ENCODE measurements around the gene C5orf58.
"Not testable (repeated sequence)": the region's sequence is repeated elsewhere in the genome, so short reads cannot be mapped to it uniquely, and the experiment has no call there.

Gene C5orf58

DNA sequence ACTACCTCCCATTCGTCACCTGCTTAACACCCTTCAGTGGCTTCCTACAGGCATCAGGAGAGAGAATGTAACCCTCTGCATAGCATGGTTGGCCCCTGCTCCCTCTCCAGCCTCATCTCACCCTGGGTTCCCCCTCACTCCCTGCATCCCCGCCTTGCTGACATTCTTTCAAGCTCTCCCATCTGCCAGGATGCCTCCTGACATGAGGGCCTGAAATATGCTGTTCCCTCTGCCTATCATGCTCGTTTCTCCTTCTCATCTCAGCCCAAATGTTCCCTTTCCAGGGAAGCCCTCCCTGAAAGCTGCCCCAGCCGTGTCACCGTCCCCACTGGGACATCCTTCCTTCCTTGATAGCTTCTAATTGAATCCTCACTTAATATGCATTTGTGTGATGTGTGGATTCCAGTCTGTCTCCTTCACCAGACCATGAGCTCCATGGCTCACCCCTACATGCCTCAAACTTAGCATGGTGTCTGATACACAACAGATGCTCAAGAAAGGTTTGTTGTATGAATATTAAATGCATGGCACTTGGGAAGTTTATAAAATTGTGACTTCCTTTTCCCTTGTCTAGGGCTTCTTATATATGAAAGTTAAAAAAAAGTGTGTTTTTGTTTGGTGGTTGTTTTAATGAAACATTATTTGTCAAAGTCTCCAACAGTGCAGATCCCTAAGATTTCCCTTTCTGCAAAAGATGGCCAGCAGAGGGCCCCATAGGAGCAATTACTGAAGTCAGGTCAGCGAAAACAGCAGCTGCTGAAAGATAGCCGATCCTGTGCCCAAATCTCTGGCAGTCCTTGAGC lies 7.3 kb upstream of the C5orf58 start:
- Histone ChIP-seq H3K36me3 (ENCODE audit: control insufficient read depth, insufficient read depth, low read length) (no peaks in the 10 kb centered on the region), H3K9me3 (ENCODE audit: control insufficient read depth, insufficient read depth, low read length) (no peaks in the 10 kb centered on the region), H3K4me1 (ENCODE audit: control insufficient read depth, insufficient read depth, low read length) (no peaks in the 10 kb centered on the region), H3K9ac (ENCODE audit: low read depth, low read length) (no peak overlapping the region), H3K27me3 (ENCODE audit: control insufficient read depth, insufficient read depth, low read length) (no peaks in the 10 kb centered on the region), H3K4me3 (ENCODE audit: low read depth, low read length) (no peak overlapping the region)

DNA sequence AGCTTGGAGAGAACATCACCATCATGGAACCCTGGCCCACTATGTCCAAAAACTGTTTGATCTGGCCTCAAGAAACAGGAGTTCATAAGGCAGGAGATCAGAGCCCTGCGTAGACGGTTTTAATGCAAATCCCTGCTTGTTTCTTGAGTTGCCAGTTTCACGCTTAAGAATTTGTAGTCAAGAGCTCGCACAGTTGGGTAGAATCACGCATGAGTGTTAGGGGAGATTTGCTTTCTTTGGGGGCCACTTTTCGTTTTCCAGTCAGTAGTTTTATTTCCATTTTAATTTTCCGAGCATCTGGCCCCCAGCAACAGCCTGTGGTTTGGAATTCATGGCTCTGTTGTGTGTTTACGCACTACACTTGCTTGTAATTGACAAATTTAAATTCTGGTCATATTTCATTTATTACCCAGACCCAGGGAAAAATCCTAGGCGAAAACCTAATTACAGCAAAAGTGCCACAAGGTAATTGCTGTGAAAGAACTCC lies 6.6 kb upstream of the C5orf58 start:
- no peaks in the 10 kb centered on the region for H3K4me1 ChIP-seq (ENCODE audit: control insufficient read depth, insufficient read depth, low read length)
- no peak overlapping the region for H3K9ac ChIP-seq (ENCODE audit: low read depth, low read length)
- H3K4me3 ChIP-seq (ENCODE audit: low read depth, low read length), result no peak overlapping the region
- H3K27me3 ChIP-seq (ENCODE audit: control insufficient read depth, insufficient read depth, low read length), result no peaks in the 10 kb centered on the region
- H3K36me3 ChIP-seq (ENCODE audit: control insufficient read depth, insufficient read depth, low read length), result no peaks in the 10 kb centered on the region
- no peaks in the 10 kb centered on the region for H3K9me3 ChIP-seq (ENCODE audit: control insufficient read depth, insufficient read depth, low read length)

DNA sequence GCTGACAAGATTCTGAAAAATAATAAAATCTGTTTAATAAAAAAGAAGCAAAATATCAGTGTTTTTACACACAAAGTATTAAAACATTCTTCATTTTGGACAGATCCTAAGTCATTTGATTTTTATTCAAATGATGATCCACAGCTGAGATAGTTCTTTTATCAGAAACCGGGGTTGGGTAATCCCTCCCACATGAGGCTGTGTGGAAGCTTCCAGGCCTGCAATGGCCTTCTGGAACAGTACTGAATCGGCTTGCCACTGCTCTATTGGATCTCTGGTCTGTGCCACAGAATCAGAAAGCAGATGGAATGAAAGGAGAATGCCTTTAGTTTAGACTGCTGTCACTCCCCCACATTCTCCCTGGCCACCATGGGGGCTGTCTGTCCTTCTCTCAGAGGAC lies 6.1 kb upstream of the C5orf58 start:
- Histone ChIP-seq H3K9ac (ENCODE audit: low read depth, low read length) (no peak overlapping the region), H3K4me1 (ENCODE audit: control insufficient read depth, insufficient read depth, low read length) (no peaks in the 10 kb centered on the region), H3K4me3 (ENCODE audit: low read depth, low read length) (no peak overlapping the region), H3K36me3 (ENCODE audit: control insufficient read depth, insufficient read depth, low read length) (no peaks in the 10 kb centered on the region), H3K27me3 (ENCODE audit: control insufficient read depth, insufficient read depth, low read length) (no peaks in the 10 kb centered on the region), H3K9me3 (ENCODE audit: control insufficient read depth, insufficient read depth, low read length) (no peaks in the 10 kb centered on the region)

DNA sequence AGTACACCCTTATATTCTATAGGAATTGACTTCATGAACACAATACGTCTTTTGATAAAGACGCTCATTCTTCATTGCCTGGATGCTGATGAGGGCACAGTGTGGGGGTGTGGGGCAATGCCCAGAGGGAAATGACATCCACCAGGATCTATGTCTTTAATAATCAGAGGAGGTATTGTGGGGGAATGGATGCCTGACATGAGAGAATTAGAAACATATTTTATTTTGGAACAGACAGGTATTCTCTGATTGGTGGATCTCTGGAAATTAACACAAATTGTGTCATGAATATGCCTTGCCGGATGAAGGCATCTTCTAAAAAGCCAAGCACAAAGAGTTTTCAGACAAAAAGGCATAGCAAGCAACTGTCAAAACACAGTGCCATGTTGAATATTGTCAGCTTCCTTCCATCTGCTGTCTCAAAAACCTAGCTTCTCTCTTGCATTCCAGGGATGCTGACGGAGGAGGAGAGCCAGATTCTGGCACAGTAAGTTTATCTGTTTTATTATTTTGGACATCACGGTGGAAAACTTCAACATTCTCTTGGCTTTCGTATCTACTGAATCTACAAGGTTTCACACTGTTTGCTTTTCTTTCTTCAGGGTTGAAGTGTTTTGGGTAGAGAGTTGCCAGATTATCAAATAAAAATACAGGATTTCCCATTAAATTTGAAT lies 3.9 kb upstream of the C5orf58 start:
- no peaks in the 10 kb centered on the region for H3K36me3 ChIP-seq (ENCODE audit: control insufficient read depth, insufficient read depth, low read length)
- no peaks in the 10 kb centered on the region for H3K27me3 ChIP-seq (ENCODE audit: control insufficient read depth, insufficient read depth, low read length)
- H3K4me1 ChIP-seq (ENCODE audit: control insufficient read depth, insufficient read depth, low read length), result no peaks in the 10 kb centered on the region
- no peaks in the 10 kb centered on the region for H3K9me3 ChIP-seq (ENCODE audit: control insufficient read depth, insufficient read depth, low read length)
- no peak overlapping the region for H3K9ac ChIP-seq (ENCODE audit: low read depth, low read length)
- H3K4me3 ChIP-seq (ENCODE audit: low read depth, low read length), result no peak overlapping the region

DNA sequence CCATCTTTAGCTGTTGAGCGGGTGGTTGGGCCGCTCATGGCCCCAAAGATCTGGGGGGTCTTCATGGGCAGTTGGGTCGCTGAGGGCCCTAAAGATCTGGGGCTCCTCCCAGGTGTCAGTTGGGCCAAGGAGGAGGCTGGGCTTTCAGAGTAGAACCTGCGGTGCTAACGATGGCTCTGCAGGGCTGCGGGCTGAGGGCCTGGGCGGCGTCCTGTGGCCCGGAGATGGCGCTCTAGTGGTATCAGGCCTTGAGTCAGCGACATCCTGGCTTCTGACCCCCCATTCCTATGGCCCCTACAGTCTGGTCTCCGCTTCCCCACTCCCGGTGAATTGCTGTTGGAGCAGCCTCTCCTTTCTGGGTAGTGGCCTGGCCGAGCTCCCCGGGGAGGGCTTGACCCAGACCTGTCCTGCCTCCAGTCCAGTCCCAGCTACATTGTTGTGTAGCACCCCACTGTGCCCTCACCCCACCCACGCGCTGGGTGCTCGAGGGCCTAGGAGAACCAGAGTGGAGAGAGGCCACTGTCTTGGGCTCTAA lies 640 bp downstream of the C5orf58 start:
- no peaks in the 10 kb centered on the region for H3K27me3 ChIP-seq (ENCODE audit: control insufficient read depth, insufficient read depth, low read length)
- H3K4me3 ChIP-seq (ENCODE audit: low read depth, low read length), result no peak overlapping the region
- H3K36me3 ChIP-seq (ENCODE audit: control insufficient read depth, insufficient read depth, low read length), result no peaks in the 10 kb centered on the region
- no peaks in the 10 kb centered on the region for H3K9me3 ChIP-seq (ENCODE audit: control insufficient read depth, insufficient read depth, low read length)
- H3K9ac ChIP-seq (ENCODE audit: low read depth, low read length), result no peak overlapping the region
- no peaks in the 10 kb centered on the region for H3K4me1 ChIP-seq (ENCODE audit: control insufficient read depth, insufficient read depth, low read length)

DNA sequence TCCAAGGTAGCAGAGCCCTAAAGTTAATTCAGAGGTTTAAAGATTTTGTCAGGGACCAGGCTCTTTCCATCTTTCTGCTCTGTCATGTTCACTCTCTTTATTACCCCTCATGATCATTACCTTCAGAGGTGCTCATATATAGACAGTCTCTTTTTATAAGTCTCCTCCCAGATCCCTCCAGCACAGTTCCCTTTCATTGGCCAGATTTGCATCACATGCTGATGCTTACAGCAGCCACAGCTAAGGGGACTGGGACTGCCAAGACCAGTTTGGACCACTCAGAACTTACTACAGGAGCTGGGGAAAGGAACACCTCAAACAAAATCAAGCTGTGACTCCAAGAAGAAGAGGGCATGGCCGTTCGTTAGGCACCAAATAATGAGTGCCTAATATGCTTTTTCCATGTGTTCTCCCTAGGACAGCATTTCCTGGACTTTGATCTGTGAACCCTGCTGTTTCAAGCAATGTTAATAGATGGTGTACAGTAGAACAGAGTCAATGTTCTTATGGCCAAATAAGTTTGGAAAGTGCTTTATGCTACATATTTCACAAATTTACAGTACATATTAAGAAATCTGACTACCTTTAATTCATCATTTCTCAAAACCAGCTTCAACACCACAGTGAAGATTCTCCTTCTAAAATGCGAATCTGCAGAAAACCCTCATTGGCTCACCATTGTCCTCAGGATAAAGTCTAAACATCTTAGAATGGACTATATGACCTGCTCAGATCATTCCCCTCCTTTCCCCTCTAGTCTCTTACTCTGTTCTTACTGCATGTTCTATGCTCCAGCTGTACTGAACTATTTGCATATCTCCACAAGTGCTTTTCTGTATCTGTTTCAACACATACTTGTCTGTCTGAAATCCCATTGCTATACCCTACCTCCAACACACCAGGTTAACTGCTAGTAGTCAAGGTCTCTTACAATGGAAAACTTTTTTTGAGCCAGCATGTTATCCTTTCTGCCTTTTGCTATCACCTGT lies 3.4 kb downstream of the C5orf58 start:
- no peaks in the 10 kb centered on the region for H3K36me3 ChIP-seq (ENCODE audit: control insufficient read depth, insufficient read depth, low read length)
- H3K9ac ChIP-seq (ENCODE audit: low read depth, low read length), result no peak overlapping the region
- no peaks in the 10 kb centered on the region for H3K9me3 ChIP-seq (ENCODE audit: control insufficient read depth, insufficient read depth, low read length)
- H3K4me3 ChIP-seq (ENCODE audit: low read depth, low read length), result no peak overlapping the region
- no peaks in the 10 kb centered on the region for H3K27me3 ChIP-seq (ENCODE audit: control insufficient read depth, insufficient read depth, low read length)
- H3K4me1 ChIP-seq (ENCODE audit: control insufficient read depth, insufficient read depth, low read length), result no peaks in the 10 kb centered on the region

DNA sequence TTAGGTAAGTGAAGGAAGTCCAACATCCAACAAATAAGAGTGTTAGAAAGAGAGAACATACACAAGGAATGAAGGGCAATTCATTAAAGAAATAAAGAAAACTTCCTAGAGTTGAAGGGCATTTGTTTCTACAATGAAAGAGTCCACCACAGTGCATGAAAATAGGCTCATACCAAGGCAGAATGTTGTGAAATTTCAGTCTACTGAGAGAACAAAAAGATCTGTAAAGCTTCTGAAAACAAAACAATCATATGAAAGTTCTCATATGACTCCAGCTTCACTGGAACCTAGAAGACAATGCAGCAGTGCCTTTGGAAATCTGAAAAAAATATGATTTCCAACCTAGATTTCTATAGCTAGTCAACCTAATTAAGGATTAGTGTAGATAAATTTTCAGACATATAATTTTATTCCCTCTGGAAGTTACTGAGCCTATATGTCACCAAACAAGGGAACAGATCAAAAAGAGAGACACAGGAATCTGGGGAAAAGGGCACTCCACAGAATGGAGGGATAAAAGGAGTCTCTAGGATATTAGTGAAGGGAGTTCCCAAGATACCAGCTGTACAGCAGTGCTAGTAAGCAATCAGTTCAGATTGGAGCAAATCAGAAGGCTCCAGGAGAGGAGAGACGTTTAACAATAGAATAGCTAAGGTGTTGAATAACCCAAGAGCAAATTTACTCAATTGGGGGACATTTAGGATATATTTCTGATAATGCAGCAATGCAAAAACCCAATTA lies 5.8 kb downstream of the C5orf58 start:
- H3K9me3 ChIP-seq (ENCODE audit: control insufficient read depth, insufficient read depth, low read length), result no peaks in the 10 kb centered on the region

DNA sequence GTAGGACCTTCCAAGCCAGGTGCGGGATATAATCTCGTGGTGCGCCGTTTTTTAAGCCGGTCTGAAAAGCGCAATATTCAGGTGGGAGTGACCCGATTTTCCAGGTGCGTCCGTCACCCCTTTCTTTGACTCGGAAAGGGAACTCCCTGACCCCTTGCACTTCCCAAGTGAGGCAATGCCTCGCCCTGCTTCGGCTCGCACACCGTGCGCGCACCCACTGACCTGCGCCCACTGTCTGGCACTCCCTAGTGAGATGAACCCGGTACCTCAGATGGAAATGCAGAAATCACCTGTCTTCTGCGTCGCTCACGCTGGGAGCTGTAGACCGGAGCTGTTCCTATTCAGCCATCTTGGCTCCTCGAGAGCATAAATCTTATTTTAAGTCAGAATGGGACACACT lies 12.7 kb downstream of the C5orf58 start:
- H3K9me3 ChIP-seq (ENCODE audit: control insufficient read depth, insufficient read depth, low read length); H3K36me3 ChIP-seq (ENCODE audit: control insufficient read depth, insufficient read depth, low read length); H3K27me3 ChIP-seq (ENCODE audit: control insufficient read depth, insufficient read depth, low read length); H3K4me3 ChIP-seq (ENCODE audit: low read depth, low read length); H3K4me1 ChIP-seq (ENCODE audit: control insufficient read depth, insufficient read depth, low read length); H3K9ac ChIP-seq (ENCODE audit: low read depth, low read length): not testable (repeated sequence)

More for the DNA sequence above, 5.8 kb downstream of the C5orf58 start:
- Histone ChIP-seq H3K4me3 (ENCODE audit: low read depth, low read length) (no peak overlapping the region), H3K36me3 (ENCODE audit: control insufficient read depth, insufficient read depth, low read length) (no peaks in the 10 kb centered on the region), H3K27me3 (ENCODE audit: control insufficient read depth, insufficient read depth, low read length) (no peaks in the 10 kb centered on the region), H3K4me1 (ENCODE audit: control insufficient read depth, insufficient read depth, low read length) (no peaks in the 10 kb centered on the region), H3K9ac (ENCODE audit: low read depth, low read length) (no peak overlapping the region)

DNA sequence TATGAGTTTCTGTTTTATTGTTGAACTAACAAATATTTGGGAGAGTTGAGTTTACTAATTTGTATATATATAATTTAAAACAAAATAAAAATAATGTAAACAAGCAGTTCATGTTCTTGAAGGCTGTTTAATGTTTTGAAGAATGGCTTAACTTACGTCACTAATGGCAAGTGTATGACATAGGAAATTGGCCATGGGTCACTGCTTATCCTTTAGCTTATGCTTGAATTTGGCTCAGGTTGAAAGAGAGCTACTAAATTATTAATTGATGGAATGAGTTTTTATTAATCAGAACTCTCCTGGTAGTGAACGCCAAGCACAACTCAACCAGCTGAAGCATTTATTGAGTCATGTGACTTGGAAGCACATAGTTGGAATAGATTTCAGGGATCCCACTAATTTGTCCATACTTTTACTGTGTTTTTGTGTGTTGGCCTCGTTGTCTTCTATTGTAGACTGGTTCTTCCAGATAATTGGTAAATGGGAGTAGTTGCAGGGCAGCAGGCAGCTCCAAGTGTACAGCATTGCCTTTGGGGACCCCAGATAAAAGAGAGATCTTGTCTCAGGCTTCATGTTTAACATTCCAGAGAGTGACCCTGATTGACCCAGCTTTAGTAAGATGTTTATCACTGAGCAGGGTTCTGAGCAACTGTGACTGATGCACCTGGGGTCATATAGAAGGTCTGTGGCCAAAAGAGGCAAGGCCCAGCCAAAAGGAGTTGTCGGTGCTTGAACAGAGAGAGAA lies 13.5 kb downstream of the C5orf58 start:
- Histone ChIP-seq H3K9me3 (ENCODE audit: control insufficient read depth, insufficient read depth, low read length) (no peaks in the 10 kb centered on the region), H3K9ac (ENCODE audit: low read depth, low read length) (no peak overlapping the region), H3K4me1 (ENCODE audit: control insufficient read depth, insufficient read depth, low read length) (peaks cover 3% of the 10 kb centered on the region), H3K27me3 (ENCODE audit: control insufficient read depth, insufficient read depth, low read length) (no peaks in the 10 kb centered on the region), H3K36me3 (ENCODE audit: control insufficient read depth, insufficient read depth, low read length) (no peaks in the 10 kb centered on the region), H3K4me3 (ENCODE audit: low read depth, low read length) (no peak overlapping the region)

DNA sequence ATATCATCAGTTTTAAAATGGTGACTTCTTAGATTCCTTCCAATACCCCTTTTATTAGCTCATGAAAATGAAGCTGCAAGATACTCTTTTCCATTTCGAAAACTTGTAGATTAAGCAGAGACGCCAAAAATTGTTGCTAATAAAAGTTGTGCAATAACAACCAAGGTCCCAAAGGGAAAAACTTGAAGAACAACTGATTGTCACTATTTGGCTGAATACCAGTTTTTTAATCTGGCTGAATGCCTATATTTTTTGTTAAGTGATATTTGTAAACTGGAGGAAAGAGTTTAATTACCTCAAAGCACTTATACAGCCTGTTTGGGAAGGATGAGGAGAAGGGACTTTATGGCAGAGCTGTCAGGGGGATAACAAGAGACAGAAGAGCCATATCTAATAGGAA lies 14.6 kb downstream of the C5orf58 start:
- no peaks in the 10 kb centered on the region for H3K27me3 ChIP-seq (ENCODE audit: control insufficient read depth, insufficient read depth, low read length)
- no peak overlapping the region for H3K9ac ChIP-seq (ENCODE audit: low read depth, low read length)
- no peak overlapping the region for H3K4me3 ChIP-seq (ENCODE audit: low read depth, low read length)
- peaks cover 10% of the 10 kb centered on the region for H3K4me1 ChIP-seq (ENCODE audit: control insufficient read depth, insufficient read depth, low read length)
- no peaks in the 10 kb centered on the region for H3K9me3 ChIP-seq (ENCODE audit: control insufficient read depth, insufficient read depth, low read length)
- H3K36me3 ChIP-seq (ENCODE audit: control insufficient read depth, insufficient read depth, low read length), result no peaks in the 10 kb centered on the region

Data from iPS-15b (cell line).